Ishikawa (cell line): Measurements from ENCODE around the gene ALOX12B.

Experiments
- EGR1 ChIP-seq: IDR thresholded peaks from 2 replicates; pipeline ENCODE4 v1.6.1; 2012
- NFIC ChIP-seq: IDR thresholded peaks from 2 replicates; pipeline ENCODE4 v1.6.1; 2012
- REST ChIP-seq: IDR thresholded peaks from 2 replicates; pipeline ENCODE4 v1.6.1; 2012; ENCODE audit warnings: low read depth, mild to moderate bottlenecking
- YY1 ChIP-seq: IDR thresholded peaks from 2 replicates; pipeline ENCODE4 v1.6.1; 2012; ENCODE audit warnings: low read depth

- TF ChIP-seq NFIC (no peak), EGR1 (no peak), YY1 (no peak), REST (no peak)
Measured at GRCh38 chr17:8123695-8124349, 36.3 kb upstream of the ALOX12B start, which contains the start of gene HES7.
